GM12878 (cell line): ENCODE measurements around the gene AKAP13. TPM values are rescaled to one million over a fixed set of nuclear protein-coding genes. Genes with fewer than 3 reads are reported as not detected.

Experiments
- ATF7 ChIP-seq: fragments of 450-650 bp; IDR thresholded peaks from 2 replicates; pipeline ENCODE4 v1.6.1; 2016; ENCODE audit warnings: low read depth, mild to moderate bottlenecking
- BMI1 ChIP-seq: fragments of 450-650 bp; IDR thresholded peaks from 2 replicates; pipeline ENCODE4 v1.6.1; 2016; ENCODE audit warnings: mild to moderate bottlenecking, moderate library complexity, borderline replicate concordance
- CREB1 ChIP-seq: IDR thresholded peaks from 2 replicates; pipeline ENCODE4 v1.6.1; 2012; ENCODE audit warnings: low read depth, mild to moderate bottlenecking, inconsistent platforms
- CREM ChIP-seq: IDR thresholded peaks from 2 replicates; pipeline ENCODE4 v1.6.1; 2014; ENCODE audit warnings: antibody characterized with exemption, low read depth
- DPF2 ChIP-seq: fragments of 450-650 bp; IDR thresholded peaks from 2 replicates; pipeline ENCODE4 v1.6.1; 2017; ENCODE audit warnings: mild to moderate bottlenecking
- EP300 ChIP-seq, 2 experiments: fragments of 150-350 bp in 1 of 2; IDR thresholded peaks; 2 replicates each; pipeline ENCODE4 v1.6.1; 2011 to 2012; ENCODE audit warnings: low read depth in 2 of 2, low read length in 2 of 2, borderline replicate concordance in 1 of 2, improper control_type of control experiment in 1 of 2, inconsistent platforms in 1 of 2; ENCODE audit not compliant: control insufficient read depth in 1 of 2
- ESRRA ChIP-seq: IDR thresholded peaks from 2 replicates; pipeline ENCODE4 v1.6.1; 2012; ENCODE audit warnings: mild to moderate bottlenecking, low read length, improper control_type of control experiment
- MTA2 ChIP-seq: fragments of 450-650 bp; IDR thresholded peaks from 2 replicates; pipeline ENCODE4 v1.6.1; 2016; ENCODE audit warnings: low read depth, mild to moderate bottlenecking, moderate library complexity
- NFYA ChIP-seq: IDR thresholded peaks from 2 replicates; pipeline ENCODE4 v1.6.1; 2011; ENCODE audit warnings: low read depth, mild to moderate bottlenecking, low read length, improper control_type of control experiment, borderline replicate concordance
- PKNOX1 ChIP-seq: fragments of 450-650 bp; IDR thresholded peaks from 2 replicates; pipeline ENCODE4 v1.6.1; 2016; ENCODE audit warnings: mild to moderate bottlenecking
- TBL1XR1 ChIP-seq: IDR thresholded peaks from 2 replicates; pipeline ENCODE4 v1.6.1; 2012; ENCODE audit warnings: low read depth, low read length, improper control_type of control experiment
- ZNF24 ChIP-seq: fragments of 450-650 bp; IDR thresholded peaks from 2 replicates; pipeline ENCODE4 v1.6.1; 2017; ENCODE audit warnings: antibody characterized with exemption, mild to moderate bottlenecking
- ZNF687 ChIP-seq: fragments of 450-650 bp; IDR thresholded peaks from 2 replicates; pipeline ENCODE4 v1.6.1; 2017; ENCODE audit warnings: mild to moderate bottlenecking, moderate library complexity
- polyA plus RNA-seq, 11 experiments: library from polyadenylated mRNA; depleted of rRNA in 4 of 11; unstranded in 6 of 11; stranded (reverse) in 5 of 11; fragments of >200 nt; fragmentation: Nextera tagmentation in 4 of 11; fragmentation: Illumina TruSeq in 1 of 11; extraction: Ambion mirVana in 4 of 11; extraction: Trizol in 1 of 11; gene quantifications; 1 replicate in 1 of 11; 2 replicates in 10 of 11; pipeline versions ENCODE4 v1.2.1 to v1.2.3, GENCODE V29; 2011 to 2016; ENCODE audit warnings: inconsistent platforms in 2 of 11, missing spikeins in 2 of 11, low read depth in 1 of 11
- total RNA-seq, 4 experiments: library from RNA; depleted of rRNA in 3 of 4; stranded (reverse); fragments of >200 nt in 3 of 4; fragmentation: Illumina TruSeq in 1 of 4; extraction: Trizol in 1 of 4; gene quantifications; 2 replicates each; pipeline versions ENCODE4 v1.2.1 to v1.2.3, GENCODE V29; 2013 to 2021
- TF ChIP-seq, protein P1 (sequence below): IDR thresholded peaks from 2 replicates; pipeline ENCODE4 v1.6.1; 2012; ENCODE audit warnings: low read length, inconsistent platforms

The AKAP13 gene
- total and polyA plus RNA-seq, 10 of the 15 experiments (the other 5 are each of a cell fraction or from before 2014, with no cell fraction given) = 14.4 to 74.9 (median 55.1) TPM

DNA sequence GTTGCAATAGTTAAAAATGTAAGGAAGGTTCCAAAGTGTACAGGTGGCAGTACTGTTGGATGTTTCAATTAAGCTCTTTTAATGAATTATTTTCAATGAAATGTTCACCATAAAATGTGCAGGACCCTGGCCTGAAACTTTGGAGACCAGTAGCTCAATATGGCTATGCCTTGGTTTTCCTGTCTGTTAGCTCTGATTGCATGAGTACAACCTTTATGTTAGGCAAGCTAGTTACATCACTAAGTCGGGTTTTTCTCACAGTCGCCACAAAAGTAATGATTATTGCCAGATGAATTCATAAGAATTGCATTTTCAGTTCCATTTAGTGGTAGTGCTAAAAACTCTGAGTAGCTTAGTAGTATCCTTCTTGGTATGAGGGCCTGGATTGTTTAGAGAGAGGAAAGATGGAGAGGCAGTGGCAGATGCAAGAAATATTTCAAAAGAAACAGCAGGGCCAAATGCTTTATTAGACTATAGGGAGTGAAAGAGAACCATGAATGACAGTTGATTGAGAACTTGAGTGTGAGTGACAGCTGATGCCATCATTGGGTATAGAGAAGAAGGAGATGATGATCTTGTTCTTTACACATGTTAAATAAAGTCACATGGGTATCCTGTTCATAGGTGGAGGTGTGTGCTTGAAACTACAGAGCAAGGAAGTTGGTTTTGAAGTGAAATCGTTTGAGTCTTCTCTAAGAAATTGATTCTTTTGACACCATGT, 109.5 kb downstream of the AKAP13 start (continued):
- peak; percentile 92 for TF ChIP-seq PKNOX1
- peak; percentile 31; the same call in 1 of the 2 replicates for TF ChIP-seq ZNF24
- peak; percentile 16; the same call in 1 of the 2 replicates for TF ChIP-seq BMI1
- TF ChIP-seq ESRRA = no peak
- TF ChIP-seq TBL1XR1 = no peak
- TF ChIP-seq EP300 (IDR thresholded peaks at IDR 0.05; ENCODE audit: borderline replicate concordance in 1 of 2, control insufficient read depth in 1 of 2, low read depth in 2 of 2, low read length in 2 of 2) = peak; percentile 48 to 58; a peak in 2 of 4 replicates
- TF ChIP-seq ATF7 = peak; percentile 76
- peak; percentile 40; the same call in 1 of the 2 replicates for TF ChIP-seq CREB1
- TF ChIP-seq ZNF687 = peak; percentile 89
- TF ChIP-seq CREM = peak; percentile 46; the same call in 1 of the 2 replicates
- TF ChIP-seq DPF2 = 0 out of 2 replicates have a peak, but pooled peaks have one; percentile 37
- TF ChIP-seq, protein P1, sequence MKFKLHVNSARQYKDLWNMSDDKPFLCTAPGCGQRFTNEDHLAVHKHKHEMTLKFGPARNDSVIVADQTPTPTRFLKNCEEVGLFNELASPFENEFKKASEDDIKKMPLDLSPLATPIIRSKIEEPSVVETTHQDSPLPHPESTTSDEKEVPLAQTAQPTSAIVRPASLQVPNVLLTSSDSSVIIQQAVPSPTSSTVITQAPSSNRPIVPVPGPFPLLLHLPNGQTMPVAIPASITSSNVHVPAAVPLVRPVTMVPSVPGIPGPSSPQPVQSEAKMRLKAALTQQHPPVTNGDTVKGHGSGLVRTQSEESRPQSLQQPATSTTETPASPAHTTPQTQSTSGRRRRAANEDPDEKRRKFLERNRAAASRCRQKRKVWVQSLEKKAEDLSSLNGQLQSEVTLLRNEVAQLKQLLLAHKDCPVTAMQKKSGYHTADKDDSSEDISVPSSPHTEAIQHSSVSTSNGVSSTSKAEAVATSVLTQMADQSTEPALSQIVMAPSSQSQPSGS = peak; percentile 57; the same call in 1 of the 2 replicates
- TF ChIP-seq NFYA = no peak
- peak; percentile 82 for TF ChIP-seq MTA2
